ENCODE data around the gene NIPAL3. TPM values are rescaled to one million over a fixed set of nuclear protein-coding genes. Genes with fewer than 3 reads are reported as not detected.

The NIPAL3 gene
- total RNA-seq, 1 donor from 2014 or later = 21.3 TPM

- Mint-ChIP-seq H3K4me1 (peaks cover 38% of the 10 kb centered on the region), H3K27ac (peak overlapping the region; percentile 93), H3K36me3 (peaks cover 18% of the 10 kb centered on the region), H3K27me3 (ENCODE audit: low read depth) (no peaks in the 10 kb centered on the region), H3K4me3 (peak overlapping the region; percentile 3), H3K9me3 (no peaks in the 10 kb centered on the region)
- DNase-seq (ENCODE audit: low spot score in 2 of 2, unreplicated experiment in 2 of 2) = no peak
- TF ChIP-seq, protein P1, sequence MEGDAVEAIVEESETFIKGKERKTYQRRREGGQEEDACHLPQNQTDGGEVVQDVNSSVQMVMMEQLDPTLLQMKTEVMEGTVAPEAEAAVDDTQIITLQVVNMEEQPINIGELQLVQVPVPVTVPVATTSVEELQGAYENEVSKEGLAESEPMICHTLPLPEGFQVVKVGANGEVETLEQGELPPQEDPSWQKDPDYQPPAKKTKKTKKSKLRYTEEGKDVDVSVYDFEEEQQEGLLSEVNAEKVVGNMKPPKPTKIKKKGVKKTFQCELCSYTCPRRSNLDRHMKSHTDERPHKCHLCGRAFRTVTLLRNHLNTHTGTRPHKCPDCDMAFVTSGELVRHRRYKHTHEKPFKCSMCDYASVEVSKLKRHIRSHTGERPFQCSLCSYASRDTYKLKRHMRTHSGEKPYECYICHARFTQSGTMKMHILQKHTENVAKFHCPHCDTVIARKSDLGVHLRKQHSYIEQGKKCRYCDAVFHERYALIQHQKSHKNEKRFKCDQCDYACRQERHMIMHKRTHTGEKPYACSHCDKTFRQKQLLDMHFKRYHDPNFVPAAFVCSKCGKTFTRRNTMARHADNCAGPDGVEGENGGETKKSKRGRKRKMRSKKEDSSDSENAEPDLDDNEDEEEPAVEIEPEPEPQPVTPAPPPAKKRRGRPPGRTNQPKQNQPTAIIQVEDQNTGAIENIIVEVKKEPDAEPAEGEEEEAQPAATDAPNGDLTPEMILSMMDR (IDR thresholded peaks at IDR 0.05; ENCODE audit: unreplicated experiment) = no peak
These were observed 3.5 kb downstream of the NIPAL3 start for GRCh38 chr1:24418898-24419628.

GRCh38 chr1:24420547-24420946 lies 4.9 kb downstream of the NIPAL3 start:
- Mint-ChIP-seq H3K9me3 (no peaks in the 10 kb centered on the region), H3K27ac (no peak overlapping the region), H3K36me3 (peaks cover 18% of the 10 kb centered on the region), H3K27me3 (ENCODE audit: low read depth) (no peaks in the 10 kb centered on the region), H3K4me1 (peaks cover 31% of the 10 kb centered on the region), H3K4me3 (no peak overlapping the region)
- TF ChIP-seq, protein P1 (IDR thresholded peaks at IDR 0.05; ENCODE audit: unreplicated experiment) = no peak
- DNase-seq (ENCODE audit: low spot score in 2 of 2, unreplicated experiment in 2 of 2) = no peak

- TF ChIP-seq, protein P1 (IDR thresholded peaks at IDR 0.05; ENCODE audit: unreplicated experiment) = no peak
- Mint-ChIP-seq H3K4me3 (no peak overlapping the region), H3K4me1 (peaks cover 24% of the 10 kb centered on the region), H3K27ac (no peak overlapping the region), H3K9me3 (no peaks in the 10 kb centered on the region), H3K27me3 (ENCODE audit: low read depth) (no peaks in the 10 kb centered on the region), H3K36me3 (peaks cover 18% of the 10 kb centered on the region)
- DNase-seq (ENCODE audit: low spot score in 2 of 2, unreplicated experiment in 2 of 2) = no peak
These were observed 5.9 kb downstream of the NIPAL3 start for GRCh38 chr1:24421502-24421901.

DNA sequence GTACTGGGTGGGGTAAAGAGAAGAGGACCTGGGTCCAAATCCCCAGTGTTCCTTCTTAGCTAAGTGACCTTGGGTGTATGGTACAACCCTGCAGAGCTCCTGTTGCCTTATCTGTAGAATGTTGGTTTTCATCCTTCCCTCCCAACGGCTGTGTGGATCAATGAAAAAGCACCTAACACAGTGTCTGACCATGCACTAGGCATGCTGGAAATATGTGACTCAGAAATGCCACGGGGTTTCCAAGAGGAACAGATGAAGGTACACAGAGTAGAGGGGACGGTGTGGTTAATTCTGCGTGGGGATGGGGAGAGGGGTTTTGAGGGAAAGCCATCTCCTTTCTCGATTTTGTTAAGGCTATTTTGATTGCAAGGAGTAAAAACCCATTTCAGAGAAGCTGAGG lies 8.6 kb downstream of the NIPAL3 start:
- Mint-ChIP-seq H3K4me1 (peaks cover 6% of the 10 kb centered on the region), H3K4me3 (no peak overlapping the region), H3K36me3 (peaks cover 18% of the 10 kb centered on the region), H3K9me3 (no peaks in the 10 kb centered on the region), H3K27me3 (ENCODE audit: low read depth) (no peaks in the 10 kb centered on the region), H3K27ac (no peak overlapping the region)
- TF ChIP-seq, protein P1 (IDR thresholded peaks at IDR 0.05; ENCODE audit: unreplicated experiment) = no peak
- no peak for DNase-seq (ENCODE audit: low spot score in 2 of 2, unreplicated experiment in 2 of 2)

- no peak overlapping the region for H3K27ac Mint-ChIP-seq
- H3K4me3 Mint-ChIP-seq = no peak overlapping the region
- H3K9me3 Mint-ChIP-seq = no peaks in the 10 kb centered on the region
- DNase-seq (ENCODE audit: low spot score in 2 of 2, unreplicated experiment in 2 of 2) = no peak
- peaks cover 15% of the 10 kb centered on the region for H3K36me3 Mint-ChIP-seq
- peaks cover 2% of the 10 kb centered on the region for H3K4me1 Mint-ChIP-seq
- TF ChIP-seq, protein P1 (IDR thresholded peaks at IDR 0.05; ENCODE audit: unreplicated experiment) = no peak
- no peaks in the 10 kb centered on the region for H3K27me3 Mint-ChIP-seq (ENCODE audit: low read depth)
These were observed 9.4 kb downstream of the NIPAL3 start for GRCh38 chr1:24424990-24425389.

Data from mesothelial cell of epicardium (in vitro differentiated cells).